ENCODE measurements around the gene YARS2.

Gene YARS2

DNA sequence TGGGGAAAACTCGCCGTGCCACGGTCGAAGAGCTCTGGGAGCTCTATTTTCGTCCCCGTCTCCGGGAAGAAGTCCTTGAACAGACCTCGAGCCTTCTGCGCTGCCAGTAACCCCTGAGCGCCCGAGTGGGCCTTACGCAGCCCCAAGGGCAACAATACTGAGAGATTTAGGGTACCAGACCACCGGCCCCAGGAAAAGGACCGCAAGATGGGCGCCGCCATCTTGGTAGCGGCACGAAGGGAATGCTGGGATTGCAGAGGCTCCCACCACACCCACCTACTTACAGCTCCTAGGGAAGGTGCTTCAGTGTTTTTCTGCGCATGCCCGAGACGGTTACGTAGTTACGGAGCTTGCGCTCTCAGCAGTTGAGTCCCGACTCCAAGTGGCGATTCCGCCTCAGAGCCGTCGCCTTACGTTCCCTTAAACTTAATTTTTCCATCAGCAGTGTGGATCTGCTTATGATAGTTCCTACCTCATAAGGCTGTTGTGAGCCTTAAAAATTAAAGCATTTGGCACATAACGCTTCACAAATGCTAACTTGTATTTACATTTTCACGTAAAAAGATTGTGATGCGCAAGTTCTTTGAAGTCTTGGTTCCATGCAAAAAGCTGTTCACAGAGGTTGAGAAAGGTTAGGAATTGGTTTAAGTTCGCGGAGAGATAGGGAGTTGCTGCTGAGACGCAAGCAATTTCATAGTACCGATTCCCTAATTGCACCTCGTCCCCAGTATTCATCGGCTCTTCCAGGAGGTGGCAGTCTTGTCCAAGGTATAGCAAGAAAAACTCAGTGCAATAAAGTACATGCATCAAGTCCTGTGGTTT is at the start of gene YARS2:
Gene YARS2 (minus strand): TSS at position 244 of the 822 bp plus-strand sequence. CDS start 23 bp downstream, at position 221.
- Mint-ChIP-seq H3K4me3 (peak within 1 kb of the TSS; percentile 91), H3K36me3 (peaks cover 7% of the 10 kb centered on the region), H3K27me3 (no peaks in the 10 kb centered on the region), H3K9me3 (no peaks in the 10 kb centered on the region), H3K27ac (peak within 1 kb of the TSS; percentile 88), H3K4me1 (peaks cover 8% of the 10 kb centered on the region)
- peak; percentile 80 for ATAC-seq (ENCODE audit: low read depth)
- DNase-seq (ENCODE audit: low spot score in 2 of 2): peak; percentile 71 to 73

GRCh38 chr12:32804301-32804700 is 48.6 kb upstream of the YARS2 start:
- ATAC-seq (ENCODE audit: low read depth) (no peak), DNase-seq (ENCODE audit: low spot score in 2 of 2) (no peak)
- Mint-ChIP-seq H3K9me3 (peaks cover 15% of the 10 kb centered on the region), H3K4me1 (no peaks in the 10 kb centered on the region), H3K27ac (no peak overlapping the region), H3K4me3 (no peak overlapping the region), H3K36me3 (no peaks in the 10 kb centered on the region), H3K27me3 (peaks cover 10% of the 10 kb centered on the region)

GRCh38 chr12:32801269-32801980 is 45.7 kb upstream of the YARS2 start:
- ATAC-seq (ENCODE audit: low read depth): no peak

GRCh38 chr12:32794281-32794680 is 38.6 kb upstream of the YARS2 start:
- no peak overlapping the region for H3K4me3 Mint-ChIP-seq
- H3K27me3 Mint-ChIP-seq: peaks cover 5% of the 10 kb centered on the region
- no peaks in the 10 kb centered on the region for H3K9me3 Mint-ChIP-seq
- no peak overlapping the region for H3K27ac Mint-ChIP-seq
- H3K36me3 Mint-ChIP-seq: no peaks in the 10 kb centered on the region
- DNase-seq (ENCODE audit: low spot score in 2 of 2): no peak
- ATAC-seq (ENCODE audit: low read depth): no peak
- no peaks in the 10 kb centered on the region for H3K4me1 Mint-ChIP-seq

More at GRCh38 chr12:32801269-32801980, 45.7 kb upstream of the YARS2 start:
- Mint-ChIP-seq H3K27me3 (peaks cover 6% of the 10 kb centered on the region), H3K36me3 (no peaks in the 10 kb centered on the region), H3K9me3 (peaks cover 2% of the 10 kb centered on the region), H3K4me3 (no peak overlapping the region), H3K4me1 (no peaks in the 10 kb centered on the region), H3K27ac (no peak overlapping the region)
- DNase-seq (ENCODE audit: low spot score in 2 of 2): no peak

- ATAC-seq (ENCODE audit: low read depth) (no peak), DNase-seq (ENCODE audit: low spot score in 2 of 2) (no peak)
- Mint-ChIP-seq H3K27me3 (peaks cover 6% of the 10 kb centered on the region), H3K4me3 (no peak overlapping the region), H3K4me1 (no peaks in the 10 kb centered on the region), H3K36me3 (no peaks in the 10 kb centered on the region), H3K27ac (no peak overlapping the region), H3K9me3 (no peaks in the 10 kb centered on the region)
Measured at GRCh38 chr12:32789916-32790315, 34.2 kb upstream of the YARS2 start.

- Mint-ChIP-seq H3K27me3 (peaks cover 6% of the 10 kb centered on the region), H3K9me3 (no peaks in the 10 kb centered on the region)
- no peak for ATAC-seq (ENCODE audit: low read depth)
Measured at GRCh38 chr12:32789446-32789845, 33.7 kb upstream of the YARS2 start.

GRCh38 chr12:32788405-32788804 is 32.7 kb upstream of the YARS2 start:
- Mint-ChIP-seq H3K27ac (no peak overlapping the region), H3K27me3 (peaks cover 5% of the 10 kb centered on the region), H3K9me3 (no peaks in the 10 kb centered on the region), H3K36me3 (no peaks in the 10 kb centered on the region), H3K4me1 (no peaks in the 10 kb centered on the region), H3K4me3 (no peak overlapping the region)
- DNase-seq (ENCODE audit: low spot score in 2 of 2) (no peak), ATAC-seq (ENCODE audit: low read depth) (no peak)

More at GRCh38 chr12:32789446-32789845, 33.7 kb upstream of the YARS2 start:
- no peaks in the 10 kb centered on the region for H3K36me3 Mint-ChIP-seq
- no peak overlapping the region for H3K4me3 Mint-ChIP-seq
- no peak for DNase-seq (ENCODE audit: low spot score in 2 of 2)
- H3K4me1 Mint-ChIP-seq: no peaks in the 10 kb centered on the region
- H3K27ac Mint-ChIP-seq: no peak overlapping the region

DNA sequence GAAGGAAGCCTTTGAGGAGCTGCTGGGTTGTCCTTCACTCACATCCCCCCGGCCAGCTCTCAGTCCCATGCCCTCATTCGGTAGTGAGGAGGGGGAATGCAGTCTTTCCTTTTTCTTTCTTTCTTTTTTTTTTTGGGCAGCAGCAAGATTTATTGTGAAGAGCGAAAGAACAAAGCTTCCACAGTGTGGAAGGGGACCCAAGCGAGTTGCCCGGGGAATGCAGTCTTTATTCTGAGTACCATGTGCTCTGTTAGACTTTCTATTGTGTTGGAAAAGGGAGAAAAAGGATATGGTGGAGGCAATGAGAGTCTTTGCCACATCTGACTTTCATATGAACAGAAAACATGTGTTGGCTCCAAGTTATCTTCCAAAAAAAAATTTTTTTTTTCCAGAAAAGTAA is 29.9 kb upstream of the YARS2 start:
- no peak for ATAC-seq (ENCODE audit: low read depth)
- Mint-ChIP-seq H3K36me3 (no peaks in the 10 kb centered on the region), H3K4me1 (no peaks in the 10 kb centered on the region), H3K27me3 (peaks cover 2% of the 10 kb centered on the region), H3K4me3 (no peak overlapping the region), H3K9me3 (no peaks in the 10 kb centered on the region), H3K27ac (no peak overlapping the region)
- DNase-seq (ENCODE audit: low spot score in 2 of 2): no peak

DNA sequence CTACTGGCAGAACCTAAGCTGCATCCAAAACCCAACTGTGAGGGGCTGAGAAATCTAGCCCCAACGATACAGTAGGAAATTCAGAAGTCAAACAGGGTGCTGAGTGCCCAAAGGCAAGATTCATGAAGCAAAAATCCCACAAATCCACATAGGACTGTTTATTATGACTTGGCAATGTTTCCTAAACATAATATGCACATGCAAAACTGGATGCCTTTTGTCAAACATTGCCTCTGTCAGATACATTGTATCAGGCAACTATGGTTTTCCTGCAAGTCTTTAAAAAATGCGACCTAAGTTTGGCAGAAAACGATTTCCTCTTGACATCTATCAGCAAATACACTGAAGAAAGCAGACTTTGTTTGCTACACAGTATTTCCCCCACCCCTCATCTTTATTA is 27.3 kb upstream of the YARS2 start:
- Mint-ChIP-seq H3K27ac (no peak overlapping the region), H3K36me3 (no peaks in the 10 kb centered on the region), H3K4me3 (no peak overlapping the region), H3K9me3 (no peaks in the 10 kb centered on the region), H3K27me3 (peaks cover 6% of the 10 kb centered on the region), H3K4me1 (no peaks in the 10 kb centered on the region)
- no peak for ATAC-seq (ENCODE audit: low read depth)
- DNase-seq (ENCODE audit: low spot score in 2 of 2): no peak

- Mint-ChIP-seq H3K9me3 (no peaks in the 10 kb centered on the region), H3K4me1 (no peaks in the 10 kb centered on the region), H3K4me3 (no peak overlapping the region), H3K36me3 (no peaks in the 10 kb centered on the region), H3K27me3 (peaks cover 5% of the 10 kb centered on the region), H3K27ac (no peak overlapping the region)
- ATAC-seq (ENCODE audit: low read depth) (no peak), DNase-seq (ENCODE audit: low spot score in 2 of 2) (no peak)
Measured at GRCh38 chr12:32780071-32780470, 24.4 kb upstream of the YARS2 start.

DNA sequence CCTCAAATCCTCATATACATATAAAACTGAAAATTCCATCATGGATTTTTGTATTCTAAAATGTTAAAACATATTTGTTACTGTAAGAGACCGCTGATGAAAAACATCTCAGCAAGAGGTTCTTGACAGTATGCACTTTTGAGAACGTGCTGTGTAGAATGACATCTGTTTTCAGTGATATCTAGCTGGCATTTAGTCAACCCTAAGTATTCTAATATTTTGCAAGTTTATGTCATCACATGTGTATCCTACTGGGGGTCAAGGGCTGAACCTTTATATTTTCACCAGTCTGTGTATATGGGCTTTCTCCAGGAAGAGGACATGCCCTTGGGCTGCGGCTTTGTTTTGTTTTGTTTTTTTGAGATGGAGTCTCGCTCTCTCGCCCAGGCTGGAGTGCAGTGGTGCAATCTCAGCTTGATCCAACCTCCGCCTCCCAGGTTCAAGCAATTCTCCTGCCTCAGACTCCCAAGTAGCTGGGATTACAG is 22.0 kb upstream of the YARS2 start:
- Mint-ChIP-seq H3K27me3 (peaks cover 9% of the 10 kb centered on the region), H3K27ac (no peak overlapping the region), H3K9me3 (no peaks in the 10 kb centered on the region), H3K4me3 (no peak overlapping the region), H3K36me3 (no peaks in the 10 kb centered on the region), H3K4me1 (no peaks in the 10 kb centered on the region)
- ATAC-seq (ENCODE audit: low read depth): no peak
- DNase-seq (ENCODE audit: low spot score in 2 of 2): no peak

DNA sequence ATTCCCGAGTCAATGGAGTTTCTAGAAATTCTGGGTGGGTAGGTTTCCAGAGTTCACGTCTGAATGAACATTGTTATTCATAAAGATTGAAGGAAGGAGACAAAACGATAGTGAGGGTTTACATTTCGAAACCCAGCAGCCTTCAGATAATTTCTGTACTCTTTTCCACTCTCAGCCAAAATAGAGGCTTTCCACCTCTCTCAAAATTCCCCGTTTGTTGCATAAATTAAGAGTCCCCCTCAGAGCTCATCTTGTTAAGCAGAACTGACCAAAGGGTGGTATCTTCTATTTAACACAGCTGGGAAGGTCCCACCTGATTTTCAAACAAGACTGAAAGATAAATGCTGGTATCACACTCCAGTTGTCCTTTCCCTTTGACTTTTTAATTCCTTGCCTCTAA is 21.5 kb upstream of the YARS2 start:
- Mint-ChIP-seq H3K4me1 (no peaks in the 10 kb centered on the region), H3K27me3 (peaks cover 9% of the 10 kb centered on the region), H3K4me3 (no peak overlapping the region), H3K9me3 (no peaks in the 10 kb centered on the region), H3K27ac (no peak overlapping the region), H3K36me3 (no peaks in the 10 kb centered on the region)
- no peak for DNase-seq (ENCODE audit: low spot score in 2 of 2)
- ATAC-seq (ENCODE audit: low read depth): no peak

GRCh38 chr12:32776258-32776657 is 20.6 kb upstream of the YARS2 start:
- Mint-ChIP-seq H3K27ac (no peak overlapping the region), H3K4me3 (no peak overlapping the region), H3K9me3 (no peaks in the 10 kb centered on the region), H3K27me3 (peaks cover 11% of the 10 kb centered on the region), H3K4me1 (no peaks in the 10 kb centered on the region), H3K36me3 (no peaks in the 10 kb centered on the region)
- no peak for DNase-seq (ENCODE audit: low spot score in 2 of 2)
- ATAC-seq (ENCODE audit: low read depth): no peak

DNA sequence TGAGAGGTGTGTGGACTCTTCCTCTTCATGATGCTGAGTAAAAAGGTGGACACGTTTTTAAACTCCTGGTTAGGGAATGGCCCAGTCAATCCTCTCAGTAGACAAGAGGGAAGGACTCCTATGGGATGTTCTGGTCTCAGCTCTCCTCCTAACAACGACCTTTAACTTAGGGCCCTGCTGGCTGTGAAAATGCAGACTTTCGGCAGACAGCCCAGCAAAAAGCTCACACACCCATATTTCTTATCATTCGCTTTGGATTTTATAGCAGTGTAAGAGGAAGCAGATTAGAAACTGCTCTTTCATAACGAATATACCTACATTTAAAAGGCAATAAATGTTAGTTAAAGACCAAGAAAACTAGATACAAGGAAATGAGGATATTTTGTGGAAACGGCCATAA is 18.0 kb upstream of the YARS2 start:
- no peaks in the 10 kb centered on the region for H3K36me3 Mint-ChIP-seq
- no peak overlapping the region for H3K4me3 Mint-ChIP-seq
- H3K4me1 Mint-ChIP-seq: no peaks in the 10 kb centered on the region
- H3K9me3 Mint-ChIP-seq: no peaks in the 10 kb centered on the region
- no peak overlapping the region for H3K27ac Mint-ChIP-seq
- ATAC-seq (ENCODE audit: low read depth): no peak
- H3K27me3 Mint-ChIP-seq: peaks cover 12% of the 10 kb centered on the region
- DNase-seq (ENCODE audit: low spot score in 2 of 2): no peak
